ENCODE results near the gene ZNF692. TPM values are rescaled to one million over a fixed set of nuclear protein-coding genes. Genes with fewer than 3 reads are reported as not detected.

ZNF692 gene
- total RNA-seq, 3 donors from 2014 or later = 11.5 to 84.3 (median 77.7) TPM

GRCh38 chr1:248847956-248848561 lies 10.8 kb downstream of the ZNF692 start:
- Histone ChIP-seq H3K27ac (no peak overlapping the region), H3K27me3 (no peaks in the 10 kb centered on the region), H3K4me3 (no peak overlapping the region), H3K36me3 (peaks cover 18% of the 10 kb centered on the region), H3K9me3 (no peaks in the 10 kb centered on the region), H3K4me1 (no peaks in the 10 kb centered on the region)
- TF ChIP-seq, protein P1, sequence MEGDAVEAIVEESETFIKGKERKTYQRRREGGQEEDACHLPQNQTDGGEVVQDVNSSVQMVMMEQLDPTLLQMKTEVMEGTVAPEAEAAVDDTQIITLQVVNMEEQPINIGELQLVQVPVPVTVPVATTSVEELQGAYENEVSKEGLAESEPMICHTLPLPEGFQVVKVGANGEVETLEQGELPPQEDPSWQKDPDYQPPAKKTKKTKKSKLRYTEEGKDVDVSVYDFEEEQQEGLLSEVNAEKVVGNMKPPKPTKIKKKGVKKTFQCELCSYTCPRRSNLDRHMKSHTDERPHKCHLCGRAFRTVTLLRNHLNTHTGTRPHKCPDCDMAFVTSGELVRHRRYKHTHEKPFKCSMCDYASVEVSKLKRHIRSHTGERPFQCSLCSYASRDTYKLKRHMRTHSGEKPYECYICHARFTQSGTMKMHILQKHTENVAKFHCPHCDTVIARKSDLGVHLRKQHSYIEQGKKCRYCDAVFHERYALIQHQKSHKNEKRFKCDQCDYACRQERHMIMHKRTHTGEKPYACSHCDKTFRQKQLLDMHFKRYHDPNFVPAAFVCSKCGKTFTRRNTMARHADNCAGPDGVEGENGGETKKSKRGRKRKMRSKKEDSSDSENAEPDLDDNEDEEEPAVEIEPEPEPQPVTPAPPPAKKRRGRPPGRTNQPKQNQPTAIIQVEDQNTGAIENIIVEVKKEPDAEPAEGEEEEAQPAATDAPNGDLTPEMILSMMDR (IDR thresholded peaks at IDR 0.05) = no peak
- TF ChIP-seq POLR2AphosphoS5 (IDR thresholded peaks at IDR 0.05) (no peak), POLR2A (IDR thresholded peaks at IDR 0.05) (no peak)
- DNase-seq (ENCODE audit: low spot score in 2 of 2) = no peak
- intact Hi-C loops (cut with DNase I; ENCODE audit: low total_unique reads) = no loop called here

- peaks cover 18% of the 10 kb centered on the region for H3K36me3 ChIP-seq
These were observed 11.5 kb downstream of the ZNF692 start for GRCh38 chr1:248847181-248847955.

DNA sequence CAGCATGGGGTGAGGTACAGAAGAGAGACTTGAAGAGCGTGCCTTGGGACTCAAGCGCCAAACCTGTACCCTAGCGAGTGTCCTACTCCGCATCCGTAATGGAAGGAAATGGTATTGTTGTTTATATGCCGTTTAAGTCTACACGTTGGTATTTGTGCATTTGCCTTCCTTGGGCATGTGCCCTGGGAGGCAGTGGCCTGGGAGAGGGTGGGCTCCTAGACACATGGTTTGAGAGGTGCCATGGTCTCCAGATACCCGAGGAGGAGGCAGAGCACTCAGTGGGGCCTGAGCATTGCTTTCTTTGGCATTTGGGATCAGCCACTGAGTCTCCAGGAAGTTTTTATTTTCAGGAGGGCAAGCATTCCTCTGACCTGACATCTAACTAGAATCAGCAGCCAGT lies 14.4 kb downstream of the ZNF692 start:
- Histone ChIP-seq H3K4me3 (no peak overlapping the region), H3K27ac (no peak overlapping the region), H3K27me3 (no peaks in the 10 kb centered on the region), H3K36me3 (peaks cover 18% of the 10 kb centered on the region), H3K4me1 (peaks cover 0 to 7% of the 10 kb centered on the region in 2 donors), H3K9me3 (no peaks in the 10 kb centered on the region)
- peak in 1 of 2 donors; percentile 1 for DNase-seq (ENCODE audit: low spot score in 2 of 2)
- intact Hi-C loops (cut with DNase I; ENCODE audit: low total_unique reads) = no loop called here
- TF ChIP-seq, protein P1 (IDR thresholded peaks at IDR 0.05) = no peak
- TF ChIP-seq POLR2A (IDR thresholded peaks at IDR 0.05) = no peak
- no peak for TF ChIP-seq POLR2AphosphoS5 (IDR thresholded peaks at IDR 0.05)

More at GRCh38 chr1:248847181-248847955, 11.5 kb downstream of the ZNF692 start:
- Histone ChIP-seq H3K4me3 (no peak overlapping the region), H3K4me1 (no peaks in the 10 kb centered on the region), H3K27me3 (no peaks in the 10 kb centered on the region), H3K27ac (no peak overlapping the region), H3K9me3 (no peaks in the 10 kb centered on the region)
- intact Hi-C loops (cut with DNase I; ENCODE audit: low total_unique reads) = no loop called here
- TF ChIP-seq POLR2A (IDR thresholded peaks at IDR 0.05) (no peak), POLR2AphosphoS5 (IDR thresholded peaks at IDR 0.05) (no peak)
- TF ChIP-seq, protein P1 (IDR thresholded peaks at IDR 0.05) = no peak
- no peak for DNase-seq (ENCODE audit: low spot score in 2 of 2)

DNA sequence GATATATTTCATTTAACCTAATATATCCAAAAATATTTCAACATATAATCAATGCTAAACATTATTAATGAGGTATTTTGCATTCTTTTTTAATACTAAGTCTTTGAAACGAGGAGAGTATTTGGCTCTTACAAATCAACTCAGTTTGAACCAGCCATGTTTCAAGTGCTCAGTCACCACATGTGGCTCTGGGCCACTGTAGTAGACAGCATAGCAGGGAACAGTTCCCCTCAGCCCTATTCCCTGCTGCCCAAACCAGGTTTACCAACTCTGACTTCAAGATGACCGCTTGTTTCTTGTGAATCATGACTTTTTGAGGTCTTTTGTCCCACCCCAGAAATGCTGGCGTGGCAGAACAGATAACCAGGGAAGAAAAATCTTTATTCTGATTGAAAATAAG lies 15.2 kb downstream of the ZNF692 start:
- TF ChIP-seq, protein P1 (IDR thresholded peaks at IDR 0.05) = no peak
- TF ChIP-seq POLR2AphosphoS5 (IDR thresholded peaks at IDR 0.05) (no peak), POLR2A (IDR thresholded peaks at IDR 0.05) (no peak)
- no peak overlapping the region for H3K27ac ChIP-seq
- intact Hi-C loops (cut with DNase I; ENCODE audit: low total_unique reads) = no loop called here
- H3K4me1 ChIP-seq = peaks cover 0 to 7% of the 10 kb centered on the region in 2 donors
- H3K27me3 ChIP-seq = no peaks in the 10 kb centered on the region
- DNase-seq (ENCODE audit: low spot score in 2 of 2) = no peak
- no peaks in the 10 kb centered on the region for H3K9me3 ChIP-seq
- peaks cover 18% of the 10 kb centered on the region for H3K36me3 ChIP-seq
- H3K4me3 ChIP-seq = no peak overlapping the region

DNA sequence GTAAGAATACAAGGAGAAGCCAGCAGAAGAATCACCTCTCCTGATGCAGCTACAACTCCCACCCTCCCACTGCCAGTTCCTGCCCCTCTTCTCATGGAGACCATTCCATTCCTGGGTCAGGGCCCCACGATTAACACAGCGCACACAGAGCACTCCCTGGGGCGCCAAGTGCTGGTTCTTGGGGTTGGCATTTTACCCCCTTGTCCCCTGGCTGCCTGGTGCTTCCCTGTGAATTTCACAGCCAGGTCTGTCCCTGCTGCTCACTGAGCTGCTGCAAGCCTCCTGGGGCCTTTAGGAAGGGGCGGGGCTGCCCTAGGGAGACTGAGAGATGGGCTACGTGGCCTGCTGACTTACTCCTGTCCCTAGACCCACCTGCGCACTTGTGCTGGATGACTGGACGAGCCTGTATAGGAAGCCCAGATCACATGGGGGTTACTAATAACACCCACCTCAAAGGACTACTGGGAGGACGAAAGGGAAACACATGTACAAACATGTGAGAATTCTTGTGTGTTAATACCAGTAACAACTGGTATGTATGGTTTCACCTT lies 16.0 kb downstream of the ZNF692 start:
- Histone ChIP-seq H3K4me3 (no peak overlapping the region), H3K27me3 (no peaks in the 10 kb centered on the region), H3K4me1 (peaks cover 0 to 7% of the 10 kb centered on the region in 2 donors), H3K27ac (no peak overlapping the region), H3K9me3 (no peaks in the 10 kb centered on the region), H3K36me3 (peaks cover 13% of the 10 kb centered on the region)
- TF ChIP-seq, protein P1 (IDR thresholded peaks at IDR 0.05) = no peak
- no peak for TF ChIP-seq POLR2AphosphoS5 (IDR thresholded peaks at IDR 0.05)
- no peak for TF ChIP-seq POLR2A (IDR thresholded peaks at IDR 0.05)
- DNase-seq (ENCODE audit: low spot score in 2 of 2) = no peak
- intact Hi-C loops (cut with DNase I; ENCODE audit: low total_unique reads) = no loop called here

Measured in breast epithelium (tissue), 4 donors.